GM19463 (cell line): Measurements from ENCODE around the gene SNRNP70.
A peak's percentile ranks its signal among the peaks of the same experiment; 100 is the strongest.
"Not testable (repeated sequence)": the region's sequence is repeated elsewhere in the genome, so short reads cannot be mapped to it uniquely, and the experiment has no call there.

ENCODE experiments used
- ATAC-seq: cut with Tn5 transposase; IDR thresholded peaks from one replicate; pipeline ENCODE4 v1.9.1; 2021; ENCODE audit warnings: mild to moderate bottlenecking, moderate library complexity; ENCODE audit not compliant: unreplicated experiment

SNRNP70 gene

DNA sequence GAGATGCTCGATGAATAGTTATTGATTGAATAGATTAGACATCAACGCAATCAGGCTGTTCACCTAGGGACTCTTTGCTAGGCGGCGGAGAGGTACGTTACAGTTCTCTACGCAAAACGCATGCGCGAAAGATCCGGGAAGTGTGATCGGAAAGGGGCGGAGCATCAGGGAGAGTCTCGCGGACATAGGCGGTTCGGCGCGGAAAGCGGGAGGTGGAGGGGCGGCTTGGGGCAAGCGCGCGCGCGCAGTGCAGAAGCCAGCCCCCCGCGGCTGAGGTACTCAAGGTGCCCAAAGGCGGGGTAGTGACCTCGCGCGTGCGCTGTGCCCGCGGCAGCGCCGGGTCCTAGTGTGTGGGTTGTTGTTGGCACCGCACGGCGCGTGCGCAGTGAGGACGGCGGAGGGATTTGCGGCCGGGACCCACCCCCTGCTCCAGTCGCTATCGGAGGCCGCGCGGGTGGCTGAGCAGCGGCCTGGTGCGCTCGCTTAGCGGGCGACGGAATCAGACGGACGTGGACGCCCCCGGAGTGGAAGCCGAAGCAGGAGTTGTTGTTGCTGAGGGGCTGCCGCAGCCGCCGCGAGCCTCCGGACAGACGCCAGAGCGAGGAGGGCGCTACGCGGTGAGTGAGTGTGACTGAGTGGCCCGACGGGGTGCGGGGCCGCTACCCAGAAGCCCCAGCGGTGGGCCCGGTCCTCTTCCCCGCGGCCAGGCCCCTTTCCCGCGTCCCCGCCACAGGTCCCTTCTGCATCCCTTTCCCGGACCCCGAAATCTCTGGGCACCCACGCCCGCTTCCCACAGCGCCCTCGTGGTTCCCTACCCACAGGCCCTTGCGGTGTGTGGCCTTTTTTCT lies at the start of gene SNRNP70:
Gene SNRNP70, plus strand, starts transcription at position 432 of the 848 bp plus-strand sequence. CDS start 964 bp downstream, outside the sequence.
- ATAC-seq: peak; percentile 80

DNA sequence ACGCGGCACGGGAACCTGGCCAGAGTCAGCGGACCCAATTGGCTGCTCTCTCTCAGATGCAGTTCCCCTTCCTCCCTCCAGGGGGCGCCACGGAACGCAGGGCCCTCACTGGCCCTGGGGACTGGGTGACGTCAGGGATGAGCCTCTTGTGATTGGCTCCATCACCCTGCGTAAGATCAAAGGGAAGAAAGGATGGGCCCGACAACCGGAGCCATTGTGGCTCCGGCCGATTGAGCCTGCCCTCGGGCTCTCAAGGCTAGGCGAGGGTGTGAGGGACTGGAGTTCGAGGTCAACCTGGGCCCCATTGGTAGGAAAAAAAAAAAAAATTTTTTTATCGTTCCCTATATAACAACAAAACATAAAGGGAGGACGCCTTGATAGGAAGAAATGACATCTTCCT lies 48.4 kb upstream of the SNRNP70 start, which contains the start of gene CGB1:
Gene CGB1, minus strand, starts transcription at position 81 of the 400 bp plus-strand sequence. CDS start 184 bp downstream, outside the sequence.
- not testable (repeated sequence) for ATAC-seq

- not testable (repeated sequence) for ATAC-seq
These were observed 47.1 kb upstream of the SNRNP70 start for GRCh38 chr19:49038111-49038510.

DNA sequence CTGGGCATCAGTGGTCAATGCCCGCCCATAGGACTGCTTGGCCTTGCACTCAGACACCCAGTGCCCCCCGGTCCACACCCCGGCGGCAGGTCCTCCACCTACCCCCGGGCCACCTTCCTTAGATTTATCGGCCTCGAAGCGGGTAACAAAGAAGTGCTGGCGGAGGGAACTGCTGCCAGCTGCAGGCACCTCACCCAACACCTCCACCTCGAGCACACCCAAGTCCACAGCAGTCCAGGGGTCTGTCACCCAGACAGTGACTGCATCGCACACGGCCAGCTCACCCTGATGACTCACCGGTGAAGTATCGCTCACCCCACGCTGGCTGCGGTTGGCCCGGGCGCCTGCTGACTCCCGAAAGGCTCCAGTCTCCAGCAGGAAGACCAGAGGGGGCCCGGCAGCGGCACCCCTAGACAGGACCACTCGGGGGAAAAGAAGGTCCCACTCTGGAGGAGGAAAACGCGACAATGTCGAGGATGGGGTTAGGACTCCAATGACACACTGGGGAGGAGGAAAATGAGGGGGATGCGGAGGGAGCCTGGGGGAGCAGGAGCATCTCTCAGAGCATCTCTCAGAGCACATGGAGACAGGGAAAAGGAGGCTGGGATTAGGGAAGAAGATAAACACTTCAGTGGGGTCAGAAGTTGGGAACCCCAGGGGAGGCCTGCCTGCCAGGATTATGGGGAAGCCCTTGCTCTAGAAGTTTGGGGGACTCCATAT lies 46.5 kb upstream of the SNRNP70 start:
- not testable (repeated sequence) for ATAC-seq

- ATAC-seq: not testable (repeated sequence)
These were observed 45.5 kb upstream of the SNRNP70 start for GRCh38 chr19:49039736-49040135.

GRCh38 chr19:49042177-49042576 lies 43.1 kb upstream of the SNRNP70 start:
- ATAC-seq: no peak

DNA sequence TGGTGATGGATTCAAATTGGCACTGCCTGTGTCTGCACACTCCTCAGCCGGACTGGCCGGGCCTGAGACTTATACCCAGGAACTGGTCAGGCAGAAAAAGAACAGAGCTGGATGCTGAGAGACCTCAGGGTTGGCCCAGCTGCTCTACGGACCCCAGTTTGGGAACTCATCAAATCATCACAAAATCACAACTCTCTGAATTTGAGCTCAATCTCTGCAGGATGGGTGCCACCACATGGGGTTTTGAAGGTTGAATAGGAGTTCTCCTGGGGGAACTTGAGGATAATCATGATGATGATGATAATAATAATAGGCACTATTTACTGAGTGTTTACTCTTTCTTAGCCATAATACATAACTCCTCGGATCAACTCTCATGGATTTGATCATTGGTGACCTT lies 42.6 kb upstream of the SNRNP70 start:
- ATAC-seq: not testable (repeated sequence)

DNA sequence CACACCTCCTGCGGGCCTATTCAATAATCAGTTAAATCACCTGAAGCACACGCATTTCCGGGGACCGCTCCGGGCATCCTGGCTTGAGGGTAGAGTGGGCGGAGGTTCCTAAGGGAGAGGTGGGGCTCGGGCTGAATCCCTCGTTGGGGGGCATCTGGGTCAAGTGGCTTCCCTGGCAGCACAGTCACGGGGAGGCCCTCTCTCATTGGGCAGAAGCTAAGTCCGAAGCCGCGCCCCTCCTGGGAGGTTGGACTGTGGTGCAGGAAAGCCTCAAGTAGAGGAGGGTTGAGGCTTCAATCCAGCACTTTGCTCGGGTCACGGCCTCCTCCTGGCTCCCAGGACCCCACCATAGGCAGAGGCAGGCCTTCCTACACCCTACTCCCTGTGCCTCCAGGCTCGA lies 41.7 kb upstream of the SNRNP70 start, which contains the start of gene CGB5:
Gene CGB5, plus strand, starts transcription at position 301 of the 400 bp plus-strand sequence. CDS start 362 bp downstream, outside the sequence.
- ATAC-seq: not testable (repeated sequence)

DNA sequence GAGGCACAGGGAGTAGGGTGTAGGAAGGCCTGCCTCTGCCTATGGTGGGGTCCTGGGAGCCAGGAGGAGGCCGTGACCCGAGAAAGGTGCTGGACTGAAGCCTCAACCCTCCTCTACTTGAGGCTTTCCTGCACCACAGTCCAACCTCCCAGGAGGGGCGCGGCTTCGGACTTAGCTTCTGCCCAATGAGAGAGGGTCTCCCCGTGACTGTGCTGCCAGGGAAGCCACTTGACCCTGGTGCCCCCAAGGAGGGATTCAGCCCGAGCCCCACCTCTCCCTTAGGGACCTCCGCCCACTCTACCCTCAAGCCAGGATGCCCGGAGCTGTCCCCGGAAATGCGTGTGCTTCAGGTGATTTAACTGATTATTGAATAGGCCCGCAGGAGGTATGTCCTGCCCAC lies 36.2 kb upstream of the SNRNP70 start, which contains the start of gene CGB8:
Gene CGB8, minus strand, starts transcription at position 101 of the 400 bp plus-strand sequence. CDS start 372 bp downstream, outside the sequence.
- not testable (repeated sequence) for ATAC-seq

GRCh38 chr19:49049834-49050233 lies 35.4 kb upstream of the SNRNP70 start:
- not testable (repeated sequence) for ATAC-seq

DNA sequence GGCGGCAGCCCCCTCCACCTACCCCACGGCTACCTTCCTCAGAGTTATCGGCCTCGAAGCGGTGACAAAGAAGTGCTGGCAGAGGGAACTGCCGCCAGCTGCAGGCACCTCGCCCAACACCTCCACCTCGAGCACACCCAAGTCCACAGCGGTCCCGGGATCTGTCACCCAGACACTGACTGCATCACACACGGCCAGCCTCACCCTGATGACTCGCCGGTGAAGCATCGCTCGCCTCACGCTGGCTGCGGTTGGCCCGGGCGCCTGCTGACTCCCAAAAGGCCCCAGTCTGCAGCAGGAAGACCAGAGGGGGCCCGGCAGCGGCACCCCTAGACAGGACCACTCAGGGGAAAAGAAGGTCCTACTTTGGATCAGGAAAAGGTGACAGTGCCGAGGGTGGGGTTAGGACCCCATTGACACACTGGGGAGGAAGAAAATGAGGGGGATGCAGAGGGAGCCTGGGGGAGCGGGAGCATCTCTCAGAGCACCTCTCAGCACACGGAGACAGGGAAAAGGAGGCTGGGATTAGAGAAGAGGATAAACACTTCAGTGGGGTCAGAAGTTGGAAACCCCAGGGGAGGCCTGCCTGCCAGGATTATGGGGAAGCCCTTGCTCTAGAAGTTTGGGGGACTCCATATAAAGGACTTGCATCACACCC lies 34.7 kb upstream of the SNRNP70 start:
- ATAC-seq: not testable (repeated sequence)

DNA sequence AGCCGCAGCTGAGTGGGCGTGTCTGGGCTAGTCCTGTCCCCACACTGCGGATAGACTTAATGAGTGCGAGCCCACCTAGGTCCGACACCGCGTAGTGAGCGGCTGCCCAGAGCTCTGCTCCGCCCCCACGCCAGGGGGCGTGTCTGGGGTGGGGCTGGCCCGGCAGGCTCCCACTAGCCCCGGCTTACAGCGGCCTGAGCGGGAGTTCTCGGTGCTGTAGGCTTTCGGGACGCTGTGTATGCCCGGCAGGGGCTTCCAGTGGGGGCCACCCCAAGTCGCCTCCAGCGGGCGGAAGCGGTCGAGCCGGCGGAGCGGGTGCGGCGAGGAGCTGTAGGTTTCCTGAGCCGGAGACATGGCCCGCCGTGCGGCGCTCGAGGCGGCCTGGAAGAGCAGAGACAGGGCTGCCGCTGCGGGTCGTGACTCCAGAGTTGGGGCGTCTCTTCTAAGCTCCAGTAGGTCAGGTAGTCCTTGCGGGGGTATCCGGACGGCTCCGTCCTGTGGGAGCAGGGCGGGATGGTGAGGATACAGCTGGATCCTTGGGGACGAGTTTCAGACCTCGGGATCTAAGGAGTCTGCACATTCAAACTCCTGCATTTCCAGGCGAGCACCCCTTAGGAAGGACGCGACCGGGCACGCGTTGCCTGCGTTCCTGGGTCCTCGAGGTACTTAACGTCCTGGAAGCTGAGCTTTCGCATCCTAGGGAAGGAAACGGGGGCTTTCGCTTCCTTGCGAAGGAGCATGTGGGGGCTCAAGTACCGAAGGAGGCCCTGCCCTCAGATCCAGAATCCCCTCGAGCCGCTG lies 28.9 kb upstream of the SNRNP70 start:
- ATAC-seq: peak; percentile 53

DNA sequence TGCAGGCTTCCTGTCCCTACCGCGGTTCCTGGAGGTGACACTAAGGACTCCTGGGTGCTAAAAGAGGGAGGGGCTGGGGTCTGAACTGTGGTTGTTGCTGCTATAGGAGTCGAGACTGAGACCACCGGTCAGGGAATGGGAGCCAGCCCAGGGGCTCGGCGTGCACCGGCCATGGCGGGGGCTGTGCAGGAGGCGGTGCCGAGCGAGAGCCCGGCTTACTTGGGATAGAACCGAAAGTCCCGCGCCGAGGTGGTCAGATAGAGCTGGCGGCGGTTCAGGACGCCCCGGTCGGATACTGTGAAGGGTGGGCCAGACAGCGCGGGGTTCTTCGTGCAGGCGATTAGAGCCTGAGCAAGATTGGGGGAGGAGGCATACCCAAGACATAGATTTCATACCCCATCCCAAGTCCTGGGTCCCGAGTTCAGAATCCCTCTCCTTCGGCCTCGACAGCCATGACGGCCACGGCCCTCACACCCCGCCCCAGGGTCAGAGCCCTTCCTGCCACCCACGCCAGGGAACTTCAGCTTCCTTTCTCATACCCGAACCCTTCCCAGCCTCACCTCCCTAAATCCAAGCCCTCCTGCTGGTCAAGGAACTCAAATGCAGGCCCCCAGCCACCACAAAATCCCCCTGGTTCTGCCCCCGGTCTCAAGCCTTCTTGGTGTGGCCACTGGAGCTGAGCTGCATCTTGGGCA lies 28.2 kb upstream of the SNRNP70 start:
- ATAC-seq: not testable (repeated sequence)

GRCh38 chr19:49057636-49058234 lies 27.5 kb upstream of the SNRNP70 start, which contains the start of gene CGB7:
TSS of gene CGB7 (minus strand) at chr19:49057749. CDS start at chr19:49055375, 2,374 bp downstream.
- ATAC-seq: no peak

DNA sequence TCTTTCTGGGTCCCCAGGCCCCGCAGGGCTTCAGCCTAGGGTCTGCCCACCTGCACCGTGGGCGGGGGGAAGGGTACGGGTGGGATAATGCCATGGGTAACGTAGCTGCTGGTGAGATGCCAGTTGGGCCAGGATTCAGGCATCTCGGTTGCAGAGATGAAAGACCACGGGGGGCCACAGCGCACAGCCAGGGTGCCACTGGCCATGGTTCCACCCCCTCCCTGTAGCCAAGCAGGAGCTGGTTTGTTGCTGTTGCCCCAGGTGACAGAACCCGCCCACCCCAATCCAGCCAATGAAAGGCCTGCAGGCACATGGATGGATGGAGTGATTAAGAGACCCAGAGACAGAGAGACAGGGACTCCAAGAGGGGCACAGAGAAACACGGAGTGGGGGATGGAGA lies 26.7 kb upstream of the SNRNP70 start:
- no peak for ATAC-seq

DNA sequence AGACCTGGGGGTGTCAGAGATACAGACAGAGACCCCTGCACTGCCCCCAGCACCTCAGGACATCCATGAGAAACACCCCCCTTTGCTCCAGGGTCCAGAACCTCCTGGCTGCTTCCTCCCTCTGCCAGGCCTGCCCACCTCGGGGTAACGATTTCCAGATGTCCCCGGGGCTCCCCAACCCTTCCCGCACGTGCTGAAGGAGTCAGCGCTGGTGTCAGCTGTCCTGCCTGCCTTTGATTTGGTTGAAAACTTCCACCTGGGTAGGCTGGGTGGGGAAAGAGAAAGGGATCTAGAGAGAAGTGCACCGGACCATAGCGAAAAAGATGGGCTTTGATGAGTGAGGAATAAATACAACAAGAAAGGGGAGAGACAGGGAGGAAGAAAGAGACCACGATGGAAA lies 26.2 kb upstream of the SNRNP70 start:
- ATAC-seq: no peak

GRCh38 chr19:49061000-49061399 lies 24.3 kb upstream of the SNRNP70 start:
- no peak for ATAC-seq

GRCh38 chr19:49061445-49061844 lies 23.8 kb upstream of the SNRNP70 start:
- no peak for ATAC-seq

- ATAC-seq: no peak
These were observed 21.1 kb upstream of the SNRNP70 start for GRCh38 chr19:49064029-49064629.
